Measurements from ENCODE around the gene APPBP2. TPM values are rescaled to one million over a fixed set of nuclear protein-coding genes. Genes with fewer than 3 reads are reported as not detected.
"Not testable (repeated sequence)": the region's sequence is repeated elsewhere in the genome, so short reads cannot be mapped to it uniquely, and the experiment has no call there.

Gene APPBP2
- total and polyA plus RNA-seq, 2 of the 8 experiments (the other 6 are each of a cell fraction or from before 2014, with no cell fraction given): 3.3 to 18.0 TPM

- H3K4me1 ChIP-seq (replicated peaks in 1 of 4; ENCODE audit: control insufficient read depth in 3 of 4, insufficient read depth in 4 of 4, low read length in 3 of 4); H3K9ac ChIP-seq (replicated peaks in 1 of 4; ENCODE audit: extremely low read depth in 1 of 4, low read depth in 3 of 4, low read length in 3 of 4); H2BK5ac ChIP-seq (ENCODE audit: low read depth, low read length); FAIRE-seq; H3K18ac ChIP-seq (ENCODE audit: extremely low read depth, low read length); H3K36me3 ChIP-seq (ENCODE audit: control insufficient read depth in 2 of 4, insufficient read depth in 4 of 4, low read length in 3 of 4); H2BK120ac ChIP-seq (replicated peaks; ENCODE audit: low read depth, low read length); H3K79me1 ChIP-seq (ENCODE audit: low read depth, low read length); H3K23ac ChIP-seq (ENCODE audit: insufficient read length); H2AFZ ChIP-seq (ENCODE audit: low read length); H3K79me2 ChIP-seq (ENCODE audit: control insufficient read depth in 1 of 2, insufficient read depth in 2 of 2, low read length in 2 of 2); H3K14ac ChIP-seq (ENCODE audit: insufficient read length); H3K4me3 ChIP-seq (ENCODE audit: extremely low read depth in 1 of 4, insufficient read depth in 2 of 4, low read depth in 3 of 4, low read length in 4 of 4); H3K4ac ChIP-seq (replicated peaks; ENCODE audit: insufficient read length, low read depth, low read length); H4K20me1 ChIP-seq (replicated peaks in 1 of 2; ENCODE audit: control insufficient read depth in 1 of 2, insufficient read depth in 2 of 2, low read length in 2 of 2); H3K56ac ChIP-seq (replicated peaks; ENCODE audit: insufficient read length, low read depth, low read length); H3K4me2 ChIP-seq (ENCODE audit: insufficient read depth in 1 of 2, low read depth in 2 of 2, low read length in 2 of 2); H2BK12ac ChIP-seq (ENCODE audit: low read depth, low read length); DNase-seq (ENCODE audit: low read depth in 1 of 2, low spot score in 2 of 2); H4K5ac ChIP-seq (ENCODE audit: insufficient read length, low read depth, low read length); H4K8ac ChIP-seq (ENCODE audit: extremely low read depth, insufficient read depth, low read length); H3K23me2 ChIP-seq (ENCODE audit: low read depth, low read length); H2AK5ac ChIP-seq (ENCODE audit: low read depth, low read length); POLR2A ChIA-PET (ENCODE audit: partially characterized antibody); H2BK15ac ChIP-seq (ENCODE audit: low read length); H3K27ac ChIP-seq (ENCODE audit: low read depth, low read length); H2BK20ac ChIP-seq (ENCODE audit: low read length); H3K27me3 ChIP-seq (replicated peaks in 1 of 4; ENCODE audit: control insufficient read depth in 3 of 4, extremely low read depth in 1 of 4, insufficient read depth in 3 of 4, low read length in 3 of 4); H4K91ac ChIP-seq (replicated peaks; ENCODE audit: insufficient read length, low read length): not testable (repeated sequence)
- H3K9me3 ChIP-seq (ENCODE audit: insufficient read depth in 2 of 2, low read depth in 1 of 2, low read length in 1 of 2): peaks cover 7 to 15% of the 10 kb centered on the region in 2 experiments
- WGBS, 2 experiments (ENCODE audit: extremely low coverage in 1 of 2, insufficient coverage in 1 of 2, insufficient read length in 1 of 2, insufficient replicate concordance in 2 of 2, low coverage in 1 of 2, low lambda C conversion rate in 2 of 2, missing lambda C conversion rate in 1 of 2): 97% methylated on average over 6 of the region's 13 CpGs; no CpG with 5 or more reads in 1 of the 2 experiments
- CTCF ChIA-PET (ENCODE audit: partially characterized antibody): interaction anchor here (1.2 kb wide), 1 partner anchor 10 kb away, joined by 3 read pairs; no protein-coding TSS in a partner anchor
Measured at GRCh38 chr17:60552255-60552654, 26.2 kb upstream of the APPBP2 start.

Data from H1 (cell line).